Smooth muscle cell of the brain vasculature (primary cell): ENCODE measurements around the gene RYR1.
"Not testable (repeated sequence)": the region's sequence is repeated elsewhere in the genome, so short reads cannot be mapped to it uniquely, and the experiment has no call there.

Experiments
- DNase-seq: peaks from one replicate; pipeline ENCODE4 v3.0.0-alpha.2; 2012; ENCODE audit warnings: low read depth, low spot score

Gene RYR1

DNA sequence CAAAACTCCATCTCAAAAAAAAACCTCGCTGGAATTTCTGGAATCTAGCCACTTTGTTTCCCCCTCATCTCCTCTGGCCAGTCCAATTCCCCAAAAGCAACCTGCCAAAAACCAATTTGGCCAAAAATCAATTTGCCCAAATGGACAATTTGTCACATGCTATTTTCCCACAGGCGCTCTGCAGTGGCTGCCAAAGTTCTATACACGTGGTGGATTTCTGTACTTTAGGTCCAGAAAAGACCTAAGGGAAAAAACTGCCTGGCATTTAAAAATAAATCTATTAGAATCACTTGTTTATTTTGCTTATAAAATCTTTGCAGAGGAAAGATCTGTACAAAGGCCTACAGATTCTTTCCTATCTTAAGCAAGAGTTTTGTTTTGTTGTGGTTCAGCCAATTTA, 104.9 kb downstream of the RYR1 start:
- no peak for DNase-seq

DNA sequence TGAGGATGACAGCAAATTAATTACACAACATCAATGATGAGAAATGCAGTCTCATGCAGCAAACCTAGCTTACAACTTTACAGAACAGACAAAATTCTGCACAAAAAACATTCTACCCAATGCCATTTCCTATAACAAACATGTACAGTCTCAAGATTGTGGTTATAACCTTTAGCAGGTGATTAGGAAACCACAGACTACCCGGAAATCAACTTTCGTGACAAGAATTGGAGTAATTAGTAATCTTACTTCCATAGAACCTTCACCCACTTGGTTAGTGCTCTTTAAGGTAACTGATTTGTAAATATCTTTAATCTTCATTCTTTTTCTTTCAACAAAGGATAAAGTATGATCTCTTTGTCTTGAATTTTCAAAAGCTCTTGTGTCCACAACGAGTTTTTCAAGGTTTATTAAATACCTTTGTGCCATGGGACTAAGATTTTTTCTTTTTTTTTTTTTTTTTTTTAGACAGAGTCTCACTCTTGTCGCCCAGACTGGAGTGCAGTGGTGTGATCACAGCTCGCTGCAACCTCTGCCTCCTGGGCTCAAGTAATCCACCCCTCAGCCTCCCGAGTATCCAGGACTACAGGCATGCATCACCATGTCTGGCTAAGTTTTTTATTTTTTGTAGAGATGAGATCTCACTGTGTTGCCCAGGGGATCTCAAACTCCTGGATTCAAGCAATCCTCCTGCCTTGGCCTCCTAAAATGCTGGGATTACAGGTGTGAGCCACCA, 105.5 kb downstream of the RYR1 start:
- DNase-seq = no peak

- DNase-seq = no peak
Observed at GRCh38 chr19:38539751-38540150, 106.3 kb downstream of the RYR1 start.

DNA sequence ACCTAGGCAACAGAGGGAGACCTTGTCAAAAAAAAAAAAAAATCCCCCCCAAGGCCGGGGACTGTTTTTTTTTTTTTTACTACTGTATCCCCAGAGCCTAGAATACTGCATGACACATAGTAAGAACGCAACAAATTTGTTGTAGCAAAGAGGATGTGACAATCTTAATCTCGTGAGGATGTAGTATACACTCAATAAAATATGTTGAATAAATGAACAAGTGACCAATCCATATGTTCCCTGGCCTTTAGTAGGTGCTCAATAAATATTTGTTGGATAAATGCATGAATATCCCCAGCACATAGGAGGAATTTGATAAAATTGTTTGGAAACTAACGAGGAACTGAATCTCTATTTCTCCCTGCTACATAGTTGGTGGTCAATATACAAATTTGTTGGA, 108.5 kb downstream of the RYR1 start:
- DNase-seq = no peak

DNA sequence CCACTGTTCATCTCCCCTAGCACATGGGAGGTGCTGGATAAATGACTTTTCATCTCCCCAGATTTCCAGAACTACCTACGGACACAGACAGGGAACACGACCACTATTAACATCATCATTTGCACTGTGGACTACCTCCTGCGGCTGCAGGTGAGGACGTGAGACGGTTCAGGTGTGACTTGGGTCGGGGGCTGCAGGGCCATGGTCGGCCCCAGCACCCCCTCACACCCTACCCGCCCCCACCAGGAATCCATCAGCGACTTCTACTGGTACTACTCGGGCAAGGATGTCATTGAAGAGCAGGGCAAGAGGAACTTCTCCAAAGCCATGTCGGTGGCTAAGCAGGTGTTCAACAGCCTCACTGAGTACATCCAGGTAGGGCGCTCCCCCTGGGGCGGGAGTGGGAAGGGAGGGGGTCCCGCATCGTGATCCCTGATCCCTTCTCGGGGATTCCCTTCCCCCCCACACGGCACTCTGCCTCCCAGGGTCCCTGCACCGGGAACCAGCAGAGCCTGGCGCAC, 109.9 kb downstream of the RYR1 start:
- no peak for DNase-seq

GRCh38 chr19:38543807-38544568, 110.5 kb downstream of the RYR1 start:
- peak; percentile 24 for DNase-seq

- DNase-seq = no peak
Observed at GRCh38 chr19:38544569-38545315, 111.3 kb downstream of the RYR1 start.

DNA sequence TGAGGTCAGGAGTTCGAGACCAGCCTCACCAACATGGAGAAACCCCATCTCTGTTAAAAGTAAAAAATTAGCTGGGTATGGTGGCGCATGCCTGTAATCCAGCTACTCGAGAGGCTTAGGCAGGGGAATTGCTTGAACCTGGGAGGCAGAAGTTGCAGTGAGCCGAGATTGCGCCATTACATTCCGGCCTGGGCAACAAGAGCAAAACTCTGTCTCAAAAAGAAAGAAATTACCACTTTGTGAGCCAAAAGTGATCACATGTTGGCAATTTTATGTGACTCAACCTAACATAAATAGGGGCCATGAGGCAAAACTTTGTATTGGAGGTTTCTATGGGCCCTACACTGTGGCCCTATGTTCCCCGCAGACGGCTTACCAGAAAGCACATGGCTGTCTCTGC, 112.1 kb downstream of the RYR1 start:
- DNase-seq = no peak

DNA sequence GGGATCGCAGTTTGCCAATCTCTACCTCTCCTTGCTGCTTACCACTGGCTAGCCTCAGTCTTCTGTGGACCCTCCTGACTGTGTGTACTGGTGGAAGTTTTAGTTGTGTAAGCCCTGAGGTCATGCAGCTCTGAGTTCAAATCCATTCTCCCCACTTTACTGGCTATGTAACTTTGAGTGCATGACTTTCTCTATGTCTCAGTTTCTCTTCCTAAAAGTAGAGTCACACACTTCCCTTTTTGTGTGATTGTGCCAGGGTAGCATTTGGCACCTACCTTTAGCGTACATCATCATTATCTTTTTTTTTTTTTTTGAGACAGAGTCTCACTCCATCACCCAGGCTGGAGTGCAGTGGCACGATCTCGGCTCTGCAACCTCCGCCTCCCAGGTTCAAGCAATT, 113.9 kb downstream of the RYR1 start:
- DNase-seq = no peak

DNA sequence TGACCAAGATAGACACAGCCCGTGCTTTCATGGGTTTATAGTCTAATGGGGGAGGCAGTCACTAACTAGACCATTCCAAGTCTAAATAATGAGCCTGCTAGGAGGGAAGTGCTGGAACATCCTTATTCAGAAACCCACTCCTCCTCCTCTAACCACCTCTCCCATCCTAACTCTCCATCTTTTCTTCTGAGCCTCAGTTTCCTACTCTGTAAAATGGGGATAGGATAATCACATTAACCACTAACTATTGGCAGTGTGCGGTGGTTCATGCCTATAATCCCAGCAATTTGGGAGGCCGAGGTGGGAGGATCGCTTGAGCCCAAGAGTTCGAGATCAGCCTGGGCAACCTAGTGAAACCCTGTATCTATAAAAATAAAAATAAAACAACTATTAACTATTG, 115.6 kb downstream of the RYR1 start:
- DNase-seq = no peak

GRCh38 chr19:38549942-38550341, 116.5 kb downstream of the RYR1 start:
- DNase-seq = no peak

DNA sequence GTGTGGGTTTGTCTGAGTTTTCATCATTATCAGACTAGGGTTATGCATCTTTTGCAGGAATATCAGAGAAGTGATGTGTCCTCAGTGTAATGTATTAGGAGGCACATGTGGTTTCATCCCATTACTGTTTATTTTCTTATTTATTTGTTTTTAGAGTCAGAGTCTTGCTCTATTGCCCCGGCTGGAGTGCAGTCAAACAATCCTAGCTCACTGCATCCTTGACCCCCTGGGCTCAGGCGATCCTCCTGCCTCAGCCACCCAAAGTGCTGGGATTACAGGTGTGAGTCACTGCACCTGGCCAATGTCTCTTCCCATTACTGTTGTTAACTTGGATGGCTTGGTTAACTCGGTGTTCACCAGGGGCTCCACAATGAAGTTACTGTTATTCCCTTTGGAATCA, 116.9 kb downstream of the RYR1 start:
- DNase-seq = no peak

DNA sequence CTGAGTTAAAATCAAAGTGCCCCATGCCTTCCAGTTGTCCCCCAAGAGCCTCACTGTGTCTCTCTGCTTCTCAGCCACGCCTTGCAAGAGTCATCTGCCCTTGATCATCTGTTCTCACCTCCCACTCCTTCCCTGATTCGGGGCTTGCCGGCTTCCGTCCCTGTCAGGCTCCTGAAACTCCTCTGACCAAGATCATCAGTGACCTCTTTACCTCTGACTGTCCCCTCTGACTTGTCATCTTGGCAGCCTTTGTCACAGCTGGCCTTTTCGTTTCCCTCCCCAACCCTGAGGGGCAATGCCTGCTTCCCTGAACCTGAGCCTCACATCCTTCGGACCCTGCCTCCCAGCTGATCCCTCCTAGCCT, 117.9 kb downstream of the RYR1 start:
- DNase-seq = no peak

DNA sequence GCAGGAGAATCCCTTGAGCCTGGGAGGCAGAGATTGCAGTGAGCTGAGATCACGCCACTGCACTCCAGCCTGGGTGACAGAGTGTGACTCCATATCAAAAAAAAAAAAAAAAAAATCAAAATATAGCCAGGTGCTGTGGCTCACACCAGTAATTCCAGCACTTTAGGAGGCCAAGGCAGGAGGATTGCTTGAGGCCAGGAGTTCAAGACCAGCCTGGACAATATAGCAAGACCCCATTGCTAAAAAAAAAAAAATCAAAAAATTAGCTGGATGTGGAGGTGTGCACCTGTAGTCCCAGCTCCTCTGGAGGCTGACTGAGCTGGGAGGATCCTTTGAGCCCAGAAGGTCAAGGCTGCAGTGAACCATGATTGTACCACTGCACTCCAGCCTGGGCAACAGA, 119.7 kb downstream of the RYR1 start:
- not testable (repeated sequence) for DNase-seq

DNA sequence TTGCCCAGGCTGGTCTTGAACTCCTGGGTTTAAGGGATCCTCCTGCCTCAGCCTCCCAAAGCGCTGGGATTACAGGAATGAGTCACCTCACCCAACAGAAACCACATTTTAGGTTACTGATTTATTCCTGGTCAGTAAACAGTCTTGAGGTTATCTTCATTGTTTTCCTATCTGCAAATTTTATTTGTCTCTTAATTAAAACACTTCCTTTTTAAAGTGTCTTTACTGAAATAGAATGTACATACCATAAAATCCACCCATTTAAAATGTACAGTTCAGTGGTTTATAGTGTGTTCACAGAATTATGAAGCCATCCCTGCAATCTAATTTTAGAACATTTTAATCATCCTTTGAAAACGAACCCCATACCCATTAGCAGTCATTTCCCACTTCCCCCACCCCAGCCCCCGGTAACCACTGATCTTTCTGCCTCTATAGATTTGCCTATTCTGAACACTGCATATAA, 121.2 kb downstream of the RYR1 start:
- no peak for DNase-seq

DNA sequence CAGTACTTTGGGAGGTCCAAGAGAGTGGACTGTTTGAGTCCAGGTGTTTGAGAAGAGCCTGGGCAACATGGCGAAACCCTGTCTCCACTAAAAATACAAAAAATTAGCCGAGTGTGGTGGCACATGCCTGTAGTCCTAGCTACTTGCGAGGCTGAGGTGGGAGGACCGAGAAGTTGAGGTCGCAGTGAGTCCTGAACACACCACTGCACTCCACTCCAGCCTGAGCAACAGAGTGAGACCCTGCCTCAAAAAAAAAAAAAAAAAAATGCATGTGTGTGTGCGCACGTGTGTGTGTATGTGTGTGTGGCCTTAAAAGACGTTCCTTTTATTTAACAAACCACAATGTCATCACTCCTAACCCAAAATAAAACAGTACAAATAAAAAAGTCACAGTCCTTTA, 121.7 kb downstream of the RYR1 start:
- no peak for DNase-seq

DNA sequence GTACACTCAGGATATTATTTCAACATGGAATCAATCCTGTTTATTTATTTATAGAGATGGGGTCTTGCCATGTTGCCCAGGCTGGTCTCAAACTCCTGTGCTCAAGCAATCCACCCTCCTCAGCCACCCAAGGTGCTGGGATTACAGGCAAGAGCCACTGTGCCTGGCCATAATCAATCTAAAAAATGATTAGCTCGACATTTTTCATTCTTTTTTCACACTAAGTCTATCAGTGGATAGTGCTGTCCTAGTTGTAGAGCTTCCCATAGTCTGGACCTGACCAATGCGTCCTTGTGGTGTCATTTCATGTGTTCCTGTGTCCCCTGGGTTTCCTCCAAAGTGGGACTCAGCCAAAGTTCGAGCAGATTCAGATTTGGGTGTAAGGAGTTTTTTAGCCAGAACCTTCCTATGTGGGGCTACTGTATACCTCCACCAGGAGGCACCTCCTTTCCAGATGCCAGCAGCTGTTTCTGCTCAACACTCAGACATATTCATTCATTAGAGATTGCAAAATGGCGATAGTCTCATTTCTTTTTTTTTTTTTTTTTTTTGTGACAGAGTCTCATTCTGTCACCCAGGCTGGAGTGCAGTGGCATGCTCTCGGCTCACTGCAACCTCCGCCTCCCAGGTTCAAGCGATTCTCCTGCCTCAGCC, 123.2 kb downstream of the RYR1 start:
- no peak for DNase-seq

- no peak for DNase-seq
Observed at GRCh38 chr19:38557205-38557799, 123.8 kb downstream of the RYR1 start.

DNA sequence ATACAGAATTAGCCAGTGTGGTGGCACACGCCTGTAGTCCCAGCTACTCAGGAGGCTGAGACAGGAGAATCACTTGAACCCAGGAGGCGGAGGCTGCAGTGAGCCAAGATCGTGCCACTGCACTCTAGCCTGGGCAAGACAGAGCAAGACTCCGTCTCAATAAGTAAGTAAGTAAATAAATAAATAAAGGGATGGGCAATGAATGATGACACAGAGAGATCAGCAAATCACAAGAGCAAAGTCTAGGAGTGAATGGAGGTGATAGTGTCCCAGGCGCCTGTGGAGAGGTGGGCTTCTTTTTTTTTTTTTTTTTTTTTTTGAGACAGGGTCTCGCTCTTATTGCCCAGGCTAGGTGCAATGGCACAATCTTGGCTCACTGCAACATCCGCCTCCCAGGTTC, 125.4 kb downstream of the RYR1 start:
- not testable (repeated sequence) for DNase-seq

GRCh38 chr19:38559428-38560401, 126.2 kb downstream of the RYR1 start:
- no peak for DNase-seq
